Amniotic epithelial cell (primary cell): ENCODE data around the gene AXIN1.
A peak's percentile ranks its signal among the peaks of the same experiment; 100 is the strongest.
"Not testable (repeated sequence)": the region's sequence is repeated elsewhere in the genome, so short reads cannot be mapped to it uniquely, and the experiment has no call there.

Source experiments
- DNase-seq: peaks from one replicate; pipeline ENCODE4 v3.0.0-alpha.2; 2010; ENCODE audit warnings: low read depth

Gene AXIN1

GRCh38 chr16:351804-352520 is 561 bp downstream of the AXIN1 start:
- DNase-seq = no peak

- DNase-seq = no peak
Measured at GRCh38 chr16:350203-350602, 2.3 kb downstream of the AXIN1 start.

GRCh38 chr16:349211-349610 is 3.3 kb downstream of the AXIN1 start:
- DNase-seq = no peak

GRCh38 chr16:348495-348894 is 4.0 kb downstream of the AXIN1 start:
- not testable (repeated sequence) for DNase-seq

GRCh38 chr16:347203-347602 is 5.3 kb downstream of the AXIN1 start:
- no peak for DNase-seq

- peak; percentile 72 for DNase-seq
Measured at GRCh38 chr16:346587-346986, 5.9 kb downstream of the AXIN1 start.

GRCh38 chr16:345772-346171 is 6.8 kb downstream of the AXIN1 start:
- DNase-seq = no peak

- no peak for DNase-seq
Measured at GRCh38 chr16:342455-343213, 9.9 kb downstream of the AXIN1 start.

GRCh38 chr16:341974-342336 is 10.6 kb downstream of the AXIN1 start:
- not testable (repeated sequence) for DNase-seq

- not testable (repeated sequence) for DNase-seq
Measured at GRCh38 chr16:341095-341973, 11.2 kb downstream of the AXIN1 start.

GRCh38 chr16:340370-341091 is 12.0 kb downstream of the AXIN1 start:
- DNase-seq = no peak

- DNase-seq = no peak
Measured at GRCh38 chr16:339680-340079, 12.8 kb downstream of the AXIN1 start.

GRCh38 chr16:337975-338575 is 14.4 kb downstream of the AXIN1 start:
- no peak for DNase-seq

- DNase-seq = no peak
Measured at GRCh38 chr16:337437-337836, 15.1 kb downstream of the AXIN1 start.

GRCh38 chr16:336269-336668 is 16.3 kb downstream of the AXIN1 start:
- DNase-seq = no peak

- DNase-seq = peak; percentile 56
Measured at GRCh38 chr16:334861-335632, 17.5 kb downstream of the AXIN1 start.

- DNase-seq = not testable (repeated sequence)
Measured at GRCh38 chr16:334164-334832, 18.2 kb downstream of the AXIN1 start.

GRCh38 chr16:333406-334094 is 19.0 kb downstream of the AXIN1 start:
- DNase-seq = peak; percentile 58

- DNase-seq = peak; percentile 73
Measured at GRCh38 chr16:331181-331814, 21.2 kb downstream of the AXIN1 start.
